Germinal center (tissue), 1 donor: ENCODE data around the gene AASDHPPT.
A peak's percentile ranks its signal among the peaks of the same experiment; 100 is the strongest.

Experiments used
- DNase-seq: peaks from one replicate; pipeline ENCODE4 v3.0.0; 2012; ENCODE audit warnings: mixed read lengths, low spot score

Gene AASDHPPT

GRCh38 chr11:106086850-106087249, 9.4 kb downstream of the AASDHPPT start:
- no peak for DNase-seq

GRCh38 chr11:106087815-106088435, 10.5 kb downstream of the AASDHPPT start:
- DNase-seq = peak; percentile 3

GRCh38 chr11:106088896-106089295, 11.4 kb downstream of the AASDHPPT start:
- no peak for DNase-seq

GRCh38 chr11:106091480-106092123, 14.1 kb downstream of the AASDHPPT start:
- no peak for DNase-seq

- DNase-seq = no peak
These were observed 15.0 kb downstream of the AASDHPPT start for GRCh38 chr11:106092446-106092845.

GRCh38 chr11:106098893-106099553, 21.6 kb downstream of the AASDHPPT start:
- DNase-seq = no peak

GRCh38 chr11:106101370-106101769, 23.9 kb downstream of the AASDHPPT start:
- DNase-seq = no peak

GRCh38 chr11:106101819-106102218, 24.4 kb downstream of the AASDHPPT start:
- DNase-seq = no peak

- no peak for DNase-seq
These were observed 28.5 kb downstream of the AASDHPPT start for GRCh38 chr11:106105986-106106385.

- no peak for DNase-seq
These were observed 44.3 kb downstream of the AASDHPPT start for GRCh38 chr11:106121570-106122320.

- no peak for DNase-seq
These were observed 50.1 kb downstream of the AASDHPPT start for GRCh38 chr11:106127604-106128003.

GRCh38 chr11:106128740-106129139, 51.3 kb downstream of the AASDHPPT start:
- no peak for DNase-seq

- no peak for DNase-seq
These were observed 54.5 kb downstream of the AASDHPPT start for GRCh38 chr11:106131998-106132397.

- DNase-seq = no peak
These were observed 55.3 kb downstream of the AASDHPPT start for GRCh38 chr11:106132582-106133354.

GRCh38 chr11:106133529-106133928, 56.1 kb downstream of the AASDHPPT start:
- DNase-seq = no peak

GRCh38 chr11:106137061-106137460, 59.6 kb downstream of the AASDHPPT start:
- no peak for DNase-seq

- DNase-seq = no peak
These were observed 60.3 kb downstream of the AASDHPPT start for GRCh38 chr11:106137758-106138157.
